Hematopoietic multipotent progenitor cell treated with erythropoietin and hydrocortisone succinate and interleukin-3 and kit ligand, for 17 days (in vitro differentiated cells): ENCODE results near the gene RCAN2.
"Not testable (repeated sequence)": the region's sequence is repeated elsewhere in the genome, so short reads cannot be mapped to it uniquely, and the experiment has no call there.

ENCODE experiments used
- DNase-seq: peaks from one replicate; pipeline ENCODE4 v3.0.0-alpha.2; 2015; ENCODE audit warnings: low spot score

RCAN2 gene

GRCh38 chr6:46332448-46332847 lies 158.8 kb downstream of the RCAN2 start:
- not testable (repeated sequence) for DNase-seq

- DNase-seq: no peak
Observed at GRCh38 chr6:46331461-46331860, 159.8 kb downstream of the RCAN2 start.

- no peak for DNase-seq
Observed at GRCh38 chr6:46329568-46329967, 161.7 kb downstream of the RCAN2 start.

DNA sequence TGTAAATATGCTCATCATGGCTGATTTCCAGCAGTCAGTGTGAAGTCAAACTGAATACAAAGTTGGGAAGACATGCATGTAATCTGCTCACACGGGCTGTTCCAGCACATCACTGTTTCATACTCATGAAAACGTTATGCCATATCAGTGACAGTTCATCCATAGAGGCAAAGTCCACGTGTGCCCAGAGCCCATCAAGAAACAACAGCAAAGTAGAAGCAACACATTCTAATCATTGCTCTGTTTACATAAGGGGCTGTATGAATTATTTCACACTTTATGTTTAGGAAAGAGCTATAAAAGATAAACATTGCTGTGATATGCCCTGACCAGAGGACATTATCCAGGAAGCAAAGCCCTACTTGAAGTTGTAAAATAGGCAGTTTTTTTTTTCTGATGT lies 163.5 kb downstream of the RCAN2 start:
- DNase-seq: no peak

DNA sequence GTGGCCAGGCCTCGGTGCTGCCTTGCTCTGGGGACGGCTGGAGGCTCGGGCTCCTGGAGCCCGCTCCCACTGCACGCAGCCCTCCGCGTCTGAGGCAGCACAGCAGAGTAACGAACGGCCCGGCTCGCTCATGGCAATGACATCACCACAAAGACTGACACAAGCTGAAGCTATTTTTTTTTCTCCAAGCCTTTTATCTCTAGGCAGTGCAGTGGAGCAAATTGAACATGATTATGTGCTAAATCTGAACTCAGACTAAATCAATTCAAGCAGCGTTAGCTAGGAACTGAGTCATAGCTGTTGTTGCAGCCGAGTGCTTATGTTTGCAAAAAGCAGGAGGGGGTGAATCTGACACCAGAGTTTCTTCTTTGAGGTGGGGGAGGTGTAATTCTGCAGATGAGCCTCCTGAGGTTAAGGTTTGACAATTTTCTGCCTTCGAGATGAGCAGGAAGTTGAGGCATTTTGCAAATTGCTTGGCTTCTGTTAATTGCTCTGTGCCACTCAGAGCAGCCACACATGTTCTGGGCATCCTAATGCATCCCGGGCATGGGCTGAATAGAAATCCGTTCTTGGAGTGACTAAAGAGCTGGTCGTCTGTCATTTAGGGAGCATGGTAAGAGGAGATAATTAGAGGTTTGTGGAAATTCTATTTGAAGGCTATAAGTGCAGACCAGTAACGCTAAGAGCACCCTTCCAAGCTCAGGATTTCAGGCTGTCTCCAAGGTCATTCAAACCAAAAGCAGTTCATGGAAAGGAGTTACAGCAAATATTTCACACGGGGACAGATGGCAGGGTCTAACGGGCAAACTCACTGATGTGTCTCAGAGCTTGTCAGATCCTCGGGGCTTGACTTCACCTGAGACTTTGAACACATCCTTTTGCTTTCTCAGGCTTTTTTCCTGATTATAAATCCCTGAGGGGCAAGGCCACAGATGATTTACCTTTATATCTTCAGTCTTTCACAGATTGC lies 165.4 kb downstream of the RCAN2 start:
- no peak for DNase-seq

GRCh38 chr6:46324706-46325105 lies 166.5 kb downstream of the RCAN2 start:
- no peak for DNase-seq

DNA sequence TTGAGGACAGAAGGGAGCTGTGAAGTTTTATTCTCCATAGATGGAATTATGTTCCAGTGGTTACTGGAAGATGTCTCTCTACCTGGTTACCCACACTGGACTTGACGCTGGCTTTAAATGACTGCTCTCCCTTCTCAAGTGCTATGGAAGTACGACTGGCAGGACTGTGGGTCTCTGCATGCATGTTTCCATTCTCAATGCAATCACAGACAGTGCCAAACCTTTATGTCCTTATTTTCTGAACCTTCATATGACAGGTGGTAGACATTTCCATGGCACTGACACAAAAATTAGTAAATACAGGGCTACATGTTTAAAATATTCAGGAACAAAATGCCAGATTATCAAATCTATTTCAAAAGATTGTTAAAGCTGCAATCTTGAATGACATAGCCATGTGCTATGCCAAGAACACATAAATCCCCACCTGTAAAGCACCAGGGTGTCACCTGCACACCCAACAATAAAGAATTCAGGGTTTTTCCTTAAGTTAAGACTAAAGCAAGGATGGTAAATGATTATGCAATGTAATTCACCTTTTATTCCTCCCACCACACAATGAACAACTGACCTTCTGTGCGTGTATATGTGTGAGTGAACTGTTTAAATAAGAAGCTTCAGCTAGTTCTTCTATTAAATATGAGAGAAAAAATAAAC lies 167.2 kb downstream of the RCAN2 start:
- DNase-seq: no peak

- no peak for DNase-seq
Observed at GRCh38 chr6:46323312-46323965, 167.8 kb downstream of the RCAN2 start.

DNA sequence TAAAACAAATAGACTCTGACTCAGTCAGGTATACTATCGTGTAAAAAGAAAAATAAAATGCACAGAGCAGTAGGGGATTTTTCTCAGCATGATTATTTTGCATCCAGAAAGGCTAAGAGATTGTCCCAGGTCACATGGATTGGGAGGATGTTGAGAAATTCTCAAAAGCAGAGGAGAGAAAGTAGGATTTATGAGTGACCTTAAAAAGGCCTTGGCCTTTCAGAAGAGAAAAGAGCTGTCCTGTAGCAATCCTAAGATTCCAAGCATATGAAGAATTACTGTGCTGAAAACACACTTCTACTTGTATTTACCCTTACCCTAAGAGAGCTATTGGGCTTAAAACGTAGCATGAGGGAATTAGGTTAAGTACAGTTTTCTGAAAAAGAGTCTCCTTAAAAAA lies 170.7 kb downstream of the RCAN2 start:
- no peak for DNase-seq

DNA sequence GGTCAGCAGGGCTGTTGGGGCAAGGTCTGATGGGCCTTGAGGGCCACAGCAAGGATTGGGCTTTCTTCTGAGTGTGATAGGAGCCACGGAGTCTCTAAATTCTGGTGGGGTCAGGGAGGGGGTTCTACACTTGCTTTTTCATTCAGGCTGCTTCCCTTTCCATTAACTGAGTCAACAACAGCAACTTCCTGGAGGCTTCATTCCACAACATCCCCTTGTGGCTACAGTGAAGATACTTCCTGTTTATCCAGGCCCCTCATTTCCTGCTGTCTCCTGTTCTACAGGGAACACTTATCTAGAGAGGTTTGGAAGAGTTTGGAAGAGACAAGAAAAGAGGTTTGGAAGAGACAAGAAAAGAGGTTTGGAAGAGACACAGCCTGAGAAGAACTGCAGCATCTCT lies 175.7 kb downstream of the RCAN2 start:
- DNase-seq: no peak

DNA sequence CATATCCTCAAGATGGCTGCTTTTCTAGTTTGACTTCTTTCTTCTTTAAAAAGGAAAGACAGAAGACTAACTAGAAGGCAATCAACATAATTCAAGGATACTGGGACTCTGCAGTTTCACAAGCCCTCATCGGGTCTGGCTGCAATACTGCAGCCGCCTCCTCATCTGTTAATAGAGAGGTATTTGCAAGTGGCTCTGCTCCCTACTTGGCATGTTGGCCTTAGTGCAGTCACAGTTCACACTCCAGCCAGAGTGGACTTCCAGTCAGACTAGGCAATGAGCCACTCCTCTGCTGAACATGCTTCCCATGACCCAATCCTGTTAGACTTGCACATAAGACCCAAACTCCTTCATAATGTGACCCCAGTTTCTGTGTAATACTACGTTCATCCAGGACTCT lies 178.6 kb downstream of the RCAN2 start:
- DNase-seq: no peak

DNA sequence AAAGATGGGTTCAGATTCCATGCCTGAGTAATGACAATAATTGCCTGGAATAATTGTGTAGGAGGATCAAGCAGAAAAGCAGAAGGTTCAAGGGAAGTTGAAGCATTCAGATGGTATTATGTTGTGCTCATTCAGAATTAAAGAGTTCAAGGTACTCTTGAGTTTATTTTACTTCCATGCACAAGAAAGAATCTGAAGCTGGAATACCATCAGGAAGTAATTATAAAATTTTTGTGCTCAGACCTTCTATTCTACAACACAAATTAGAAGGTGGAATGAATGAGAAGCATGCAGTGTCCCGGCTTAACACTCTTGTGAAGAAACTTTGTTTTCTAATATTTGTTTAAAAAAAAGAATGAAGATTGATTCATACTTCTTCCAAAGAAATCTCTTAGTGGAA lies 181.1 kb downstream of the RCAN2 start:
- no peak for DNase-seq

- DNase-seq: no peak
Observed at GRCh38 chr6:46306431-46306830, 184.8 kb downstream of the RCAN2 start.

GRCh38 chr6:46305833-46306232 lies 185.4 kb downstream of the RCAN2 start:
- DNase-seq: no peak

DNA sequence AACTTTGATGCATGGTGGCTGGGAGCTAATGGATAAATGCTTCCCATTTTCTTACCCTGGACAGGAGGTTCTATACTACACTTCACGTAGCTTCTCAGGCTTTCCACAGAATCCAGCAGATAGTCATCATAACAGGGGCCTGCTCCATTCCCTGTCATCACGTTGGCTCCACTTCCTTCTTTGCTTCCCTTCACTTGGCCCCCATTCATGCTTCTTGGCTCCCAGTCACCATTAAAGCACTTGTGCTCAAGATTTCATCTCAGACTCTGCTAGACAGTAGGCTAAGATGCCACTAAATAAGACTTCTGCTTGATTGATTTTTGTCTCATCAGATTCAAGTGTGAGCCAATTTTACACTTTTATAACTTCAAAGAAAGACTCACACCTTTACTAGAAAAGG lies 186.0 kb downstream of the RCAN2 start:
- no peak for DNase-seq

GRCh38 chr6:46302816-46303215 lies 188.4 kb downstream of the RCAN2 start:
- no peak for DNase-seq

DNA sequence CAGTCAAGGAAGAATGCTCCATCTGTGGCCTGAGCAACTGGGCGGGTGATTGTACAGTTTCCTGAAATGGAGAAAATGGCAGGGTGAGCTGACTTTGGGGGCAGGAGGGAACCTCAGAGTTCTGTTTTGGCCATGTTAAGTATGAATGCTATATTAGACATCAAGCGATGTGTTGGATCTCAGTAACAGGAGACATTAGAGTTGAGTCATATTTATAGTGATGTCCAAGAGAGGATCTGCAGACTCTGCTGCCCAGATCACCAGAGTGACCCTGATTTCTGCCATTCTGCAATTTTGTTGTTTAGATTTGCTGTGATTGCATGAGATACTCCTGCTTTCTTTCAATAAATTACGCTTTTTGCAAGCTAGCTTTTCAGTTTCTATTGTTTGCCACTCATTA lies 189.1 kb downstream of the RCAN2 start:
- no peak for DNase-seq

DNA sequence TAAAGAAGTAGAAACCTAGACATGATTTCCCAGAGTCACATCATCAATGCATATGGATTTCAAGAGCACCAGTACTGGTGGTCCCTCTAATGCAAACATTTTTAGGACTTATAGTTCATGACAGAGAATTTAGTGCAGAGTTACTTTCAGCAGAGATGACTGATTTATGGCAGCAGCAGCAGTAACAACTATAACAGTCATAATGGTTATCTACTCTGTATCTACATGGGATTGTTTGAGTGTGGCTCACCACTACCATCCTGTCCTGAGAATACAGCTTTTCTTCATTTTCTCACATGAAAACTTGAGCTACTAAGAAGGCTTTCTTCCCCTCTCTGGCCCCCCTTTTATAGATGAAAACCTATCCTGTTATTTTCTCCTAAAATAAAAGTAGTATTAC lies 192.0 kb downstream of the RCAN2 start:
- no peak for DNase-seq

DNA sequence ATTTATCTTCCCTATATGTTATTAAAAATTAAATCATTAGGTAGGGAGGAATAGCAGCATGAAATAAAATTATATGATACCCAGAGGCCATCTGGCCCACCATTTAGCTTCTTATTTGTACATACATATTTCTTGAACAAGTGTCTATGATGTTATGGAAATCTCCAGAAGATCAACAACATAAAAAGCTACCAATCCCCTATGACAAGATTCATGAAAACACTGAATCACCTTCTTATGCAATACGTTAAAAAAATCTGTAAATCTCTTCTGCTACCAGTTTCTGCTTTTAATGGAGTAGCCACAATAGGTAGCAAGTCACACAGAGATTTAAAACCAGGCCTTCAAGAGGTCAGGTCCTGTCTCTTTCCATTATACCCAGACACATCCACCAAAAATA lies 194.7 kb downstream of the RCAN2 start:
- no peak for DNase-seq

DNA sequence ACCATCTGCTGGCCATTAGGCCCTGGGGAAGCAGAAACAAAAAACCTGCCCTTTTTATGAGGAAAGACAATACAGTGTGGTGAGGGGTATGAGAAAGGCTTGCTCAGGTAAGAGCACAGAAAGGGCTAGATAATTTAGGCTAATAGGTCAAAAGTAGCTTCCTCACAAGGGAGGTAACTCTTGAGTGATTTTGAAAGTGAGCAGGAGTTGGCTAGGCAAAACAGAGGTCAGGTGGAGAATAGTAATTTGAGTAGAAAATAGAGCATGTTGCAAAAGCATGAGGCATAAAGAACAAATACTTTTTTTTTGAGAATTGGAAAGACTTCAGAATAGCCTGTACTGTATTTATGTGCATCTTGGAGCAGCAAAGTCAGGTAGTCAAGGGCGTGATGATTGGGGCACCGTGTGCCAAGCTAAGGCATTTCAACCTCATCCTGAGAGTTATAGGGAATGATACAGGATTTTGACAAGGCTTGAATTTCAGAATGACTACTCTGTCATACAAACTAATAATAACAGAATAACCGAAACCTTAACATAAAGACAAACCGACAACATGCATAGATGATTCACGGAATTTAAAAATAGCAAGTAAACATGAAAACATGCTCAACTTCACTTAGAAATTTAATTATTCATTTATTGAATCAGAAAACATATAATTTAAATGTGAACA lies 197.5 kb downstream of the RCAN2 start:
- DNase-seq: no peak

DNA sequence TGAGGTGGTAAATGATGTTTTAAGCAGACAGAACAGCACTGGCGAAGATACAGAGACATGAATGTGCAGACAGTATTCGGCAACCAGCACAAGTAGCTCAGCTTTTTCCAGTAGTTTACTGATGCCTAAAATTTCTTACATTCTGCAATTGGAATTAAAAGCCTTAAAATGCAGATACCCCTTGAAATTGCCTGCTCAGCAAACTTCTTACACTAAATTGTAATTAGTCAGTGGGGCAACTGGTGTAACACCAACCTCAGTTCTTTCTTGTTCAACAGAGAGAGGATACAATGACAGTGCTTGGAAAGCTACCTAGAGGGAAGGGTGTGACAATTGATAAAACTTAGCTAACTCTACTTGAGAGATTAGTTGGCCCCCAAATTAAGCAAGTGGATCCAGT lies 199.4 kb downstream of the RCAN2 start:
- no peak for DNase-seq

- DNase-seq: no peak
Observed at GRCh38 chr6:46291275-46291633, 200.0 kb downstream of the RCAN2 start.
